ENCODE data around the gene DRD4. TPM values are rescaled to one million over a fixed set of nuclear protein-coding genes. Genes with fewer than 3 reads are reported as not detected.

The DRD4 gene
- total RNA-seq, 1 experiment from 2014 or later: 2.1 TPM

DNA sequence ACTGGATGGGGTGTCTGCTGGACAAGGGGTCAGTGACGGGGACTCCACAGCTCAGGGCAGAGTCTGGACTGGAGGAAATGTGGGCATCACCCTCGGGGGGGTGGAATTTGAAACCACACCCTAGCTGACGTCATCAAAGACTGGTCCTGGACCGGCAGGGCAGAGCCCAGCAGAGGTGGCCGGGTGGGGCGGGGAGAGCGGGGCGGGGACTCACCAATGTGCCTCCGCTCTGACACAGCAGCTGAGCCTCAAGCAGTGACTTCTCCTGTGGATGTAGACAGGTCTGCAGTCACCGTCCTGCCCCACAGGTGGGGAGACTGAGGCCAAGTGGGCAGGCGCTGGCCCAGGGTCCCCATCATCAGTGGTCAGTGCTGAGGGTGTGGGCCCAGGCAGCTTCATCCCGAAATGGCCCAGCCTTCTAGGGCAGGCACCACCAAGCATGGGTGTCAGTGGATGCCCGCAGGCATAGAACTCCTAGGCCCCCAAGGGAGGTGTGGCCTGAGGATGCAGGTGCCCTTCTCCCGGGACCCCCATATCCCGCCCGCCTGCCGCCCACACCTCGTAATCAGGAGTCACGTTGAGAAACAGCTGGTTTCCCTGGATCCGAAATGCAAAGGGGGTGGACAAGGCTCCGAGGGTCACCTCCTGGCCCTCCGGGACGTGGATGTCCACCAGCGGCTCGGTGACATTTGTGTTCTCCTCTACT, 12.9 kb upstream of the DRD4 start:
- Histone ChIP-seq H3K4me3 (ENCODE audit: insufficient read depth, low read depth, low read length) (no peak overlapping the region), H3K27me3 (ENCODE audit: control insufficient read depth, insufficient read depth, low read length) (no peaks in the 10 kb centered on the region; the same call in 1 of the 2 replicates), H3K36me3 (replicated peaks; ENCODE audit: control insufficient read depth, insufficient read depth, low read length) (no peaks in the 10 kb centered on the region)
- no peak for DNase-seq

- Histone ChIP-seq H3K27me3 (ENCODE audit: control insufficient read depth, insufficient read depth, low read length) (no peaks in the 10 kb centered on the region; the same call in 1 of the 2 replicates), H3K36me3 (replicated peaks; ENCODE audit: control insufficient read depth, insufficient read depth, low read length) (no peaks in the 10 kb centered on the region), H3K4me3 (ENCODE audit: insufficient read depth, low read depth, low read length) (no peak within 1 kb of the TSS)
- DNase-seq: no peak
These were observed 12.1 kb upstream of the DRD4 start, which contains the start of gene CDHR5 for GRCh38 chr11:624705-625635. Gene CDHR5 (minus strand): TSS chr11:624955. CDS start chr11:624902, 53 bp downstream.

DNA sequence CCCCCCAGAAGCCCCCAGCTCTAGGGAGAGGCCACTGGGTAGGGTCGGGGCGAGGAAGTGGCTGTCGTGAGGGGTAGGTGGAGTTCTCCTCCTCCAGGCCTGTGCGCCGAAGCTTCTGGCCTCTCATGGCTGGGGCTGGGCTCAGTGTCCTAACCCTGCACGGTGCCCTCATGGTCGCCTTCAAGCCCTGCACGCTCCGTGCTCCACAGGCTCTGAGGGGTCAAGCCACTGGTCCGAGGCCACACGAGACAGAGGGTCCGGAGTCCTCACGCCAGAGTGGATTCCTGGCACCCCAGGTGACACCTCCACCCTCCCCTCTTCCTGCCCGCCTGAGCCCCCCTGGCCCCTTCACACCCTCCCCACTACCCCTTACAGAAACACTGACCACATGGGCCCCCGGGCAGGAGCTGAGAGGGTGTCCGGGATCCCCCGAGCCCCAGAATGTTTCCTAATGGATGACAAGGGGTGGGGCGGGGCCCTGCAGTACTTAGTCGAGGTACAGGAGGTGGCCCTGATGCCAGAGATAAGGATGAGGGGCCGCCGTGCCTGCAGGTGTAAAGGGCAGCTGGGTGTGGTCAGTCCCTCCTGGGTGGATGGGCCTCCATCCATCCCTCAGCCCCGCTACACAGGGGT, 11.3 kb upstream of the DRD4 start:
- Histone ChIP-seq H3K4me3 (ENCODE audit: insufficient read depth, low read depth, low read length) (no peak overlapping the region), H3K27me3 (ENCODE audit: control insufficient read depth, insufficient read depth, low read length) (no peaks in the 10 kb centered on the region; the same call in 1 of the 2 replicates), H3K36me3 (replicated peaks; ENCODE audit: control insufficient read depth, insufficient read depth, low read length) (no peaks in the 10 kb centered on the region)
- DNase-seq: no peak

DNA sequence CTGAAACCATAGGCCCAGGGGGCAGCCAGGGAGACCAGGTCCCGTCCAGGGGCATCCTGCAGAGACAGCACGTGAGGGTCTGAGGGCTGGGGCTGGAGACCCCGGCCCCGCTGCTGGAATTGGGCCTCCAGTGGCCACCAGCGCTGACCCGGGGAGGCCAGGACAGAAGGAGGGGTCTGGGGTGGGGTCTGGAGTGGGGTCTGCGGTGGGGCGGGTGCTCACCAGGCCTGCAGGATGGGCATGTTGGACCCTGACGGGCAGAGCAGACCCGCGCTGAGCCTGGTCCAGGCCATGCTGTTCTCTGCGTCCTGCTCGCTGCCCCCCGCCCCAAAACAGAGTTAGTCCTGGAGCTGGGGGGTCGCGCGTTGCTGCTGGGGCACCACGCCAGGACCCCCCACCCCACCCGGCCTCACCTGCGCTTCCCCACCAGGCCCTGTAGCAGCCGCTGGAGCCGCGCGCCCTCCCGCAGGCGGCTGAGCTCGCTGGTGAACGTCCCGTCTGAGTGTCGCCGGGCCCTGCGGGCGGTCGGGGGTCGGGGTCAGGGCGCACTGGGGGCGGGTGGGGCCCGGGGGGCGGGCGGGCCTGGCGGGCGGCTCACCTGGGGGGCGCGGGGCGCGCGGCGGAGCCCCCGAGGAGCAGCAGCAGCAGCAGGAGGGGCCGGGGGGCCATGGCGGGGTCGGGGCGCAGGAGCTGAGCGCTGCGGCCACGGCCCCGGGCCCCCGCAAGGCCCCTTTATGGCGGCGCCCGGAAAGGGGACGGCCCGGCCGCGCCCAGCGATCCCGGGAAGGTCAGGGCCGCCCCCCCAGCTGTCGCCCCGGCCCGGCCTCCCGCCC, 10.4 kb upstream of the DRD4 start, which contains the start of gene SCT:
Gene SCT, minus strand, starts transcription at position 707 of the 833 bp plus-strand sequence. Its CDS starts 38 bp downstream, at position 669.
- no peaks in the 10 kb centered on the region; the same call in 1 of the 2 replicates for H3K27me3 ChIP-seq (ENCODE audit: control insufficient read depth, insufficient read depth, low read length)
- H3K36me3 ChIP-seq (replicated peaks; ENCODE audit: control insufficient read depth, insufficient read depth, low read length): no peaks in the 10 kb centered on the region
- no peak within 1 kb of the TSS; the same call in 1 of the 2 replicates for H3K4me3 ChIP-seq (ENCODE audit: insufficient read depth, low read depth, low read length)
- peak; percentile 92 for DNase-seq

- no peak for DNase-seq
- Histone ChIP-seq H3K36me3 (replicated peaks; ENCODE audit: control insufficient read depth, insufficient read depth, low read length) (no peaks in the 10 kb centered on the region), H3K4me3 (ENCODE audit: insufficient read depth, low read depth, low read length) (no peak overlapping the region), H3K27me3 (ENCODE audit: control insufficient read depth, insufficient read depth, low read length) (no peaks in the 10 kb centered on the region; the same call in 1 of the 2 replicates)
These were observed 9.8 kb upstream of the DRD4 start for GRCh38 chr11:627308-627576.

- Histone ChIP-seq H3K27me3 (ENCODE audit: control insufficient read depth, insufficient read depth, low read length) (no peaks in the 10 kb centered on the region; the same call in 1 of the 2 replicates), H3K36me3 (replicated peaks; ENCODE audit: control insufficient read depth, insufficient read depth, low read length) (no peaks in the 10 kb centered on the region), H3K4me3 (ENCODE audit: insufficient read depth, low read depth, low read length) (no peak overlapping the region)
- DNase-seq: no peak
These were observed 9.0 kb upstream of the DRD4 start for GRCh38 chr11:628056-628455.

GRCh38 chr11:629237-629583, 7.9 kb upstream of the DRD4 start:
- Histone ChIP-seq H3K36me3 (replicated peaks; ENCODE audit: control insufficient read depth, insufficient read depth, low read length) (no peaks in the 10 kb centered on the region), H3K27me3 (ENCODE audit: control insufficient read depth, insufficient read depth, low read length) (no peaks in the 10 kb centered on the region; the same call in 1 of the 2 replicates), H3K4me3 (ENCODE audit: insufficient read depth, low read depth, low read length) (no peak overlapping the region)
- no peak for DNase-seq

DNA sequence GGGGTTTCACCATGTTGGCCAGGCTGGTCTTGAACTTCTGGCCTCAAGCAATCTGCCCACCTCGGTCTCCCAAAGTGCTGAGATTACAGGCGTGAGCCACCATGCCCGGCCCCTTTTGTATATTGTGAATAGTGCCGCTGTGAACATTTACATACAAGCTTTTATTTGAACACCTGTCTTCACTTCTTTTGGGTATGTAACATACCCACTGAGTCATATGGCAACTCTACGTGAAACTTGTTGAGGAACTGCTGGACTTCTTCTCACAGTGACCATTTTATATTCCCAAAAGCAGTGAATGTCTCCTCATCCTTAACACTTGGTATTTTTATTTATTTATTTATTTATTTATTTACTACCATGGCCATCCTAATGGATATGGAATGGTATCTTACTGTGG, 6.2 kb upstream of the DRD4 start:
- no peaks in the 10 kb centered on the region for H3K36me3 ChIP-seq (replicated peaks; ENCODE audit: control insufficient read depth, insufficient read depth, low read length)
- H3K27me3 ChIP-seq (ENCODE audit: control insufficient read depth, insufficient read depth, low read length): no peaks in the 10 kb centered on the region; the same call in 1 of the 2 replicates
- no peak for DNase-seq
- no peak overlapping the region for H3K4me3 ChIP-seq (ENCODE audit: insufficient read depth, low read depth, low read length)

GRCh38 chr11:635945-636510, 1.0 kb upstream of the DRD4 start:
- Histone ChIP-seq H3K27me3 (ENCODE audit: control insufficient read depth, insufficient read depth, low read length) (peaks cover 33% of the 10 kb centered on the region), H3K36me3 (replicated peaks; ENCODE audit: control insufficient read depth, insufficient read depth, low read length) (no peaks in the 10 kb centered on the region), H3K4me3 (ENCODE audit: insufficient read depth, low read depth, low read length) (no peak overlapping the region; the same call in 1 of the 2 replicates)
- DNase-seq: peak; percentile 52

DNA sequence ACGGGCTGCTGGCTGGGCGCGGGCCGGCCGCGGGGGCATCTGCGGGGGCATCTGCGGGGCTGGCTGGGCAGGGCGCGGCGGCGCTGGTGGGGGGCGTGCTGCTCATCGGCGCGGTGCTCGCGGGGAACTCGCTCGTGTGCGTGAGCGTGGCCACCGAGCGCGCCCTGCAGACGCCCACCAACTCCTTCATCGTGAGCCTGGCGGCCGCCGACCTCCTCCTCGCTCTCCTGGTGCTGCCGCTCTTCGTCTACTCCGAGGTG, 194 bp downstream of the DRD4 start:
- Histone ChIP-seq H3K36me3 (replicated peaks; ENCODE audit: control insufficient read depth, insufficient read depth, low read length) (no peaks in the 10 kb centered on the region), H3K4me3 (ENCODE audit: insufficient read depth, low read depth, low read length) (peak overlapping the region; percentile 39), H3K27me3 (ENCODE audit: control insufficient read depth, insufficient read depth, low read length) (peaks cover 33% of the 10 kb centered on the region)
- DNase-seq: no peak

GRCh38 chr11:637593-638521, 788 bp downstream of the DRD4 start:
- Histone ChIP-seq H3K4me3 (ENCODE audit: insufficient read depth, low read depth, low read length) (peak overlapping the region; percentile 39), H3K36me3 (replicated peaks; ENCODE audit: control insufficient read depth, insufficient read depth, low read length) (no peaks in the 10 kb centered on the region), H3K27me3 (ENCODE audit: control insufficient read depth, insufficient read depth, low read length) (peaks cover 33% of the 10 kb centered on the region)
- DNase-seq: peak; percentile 79

DNA sequence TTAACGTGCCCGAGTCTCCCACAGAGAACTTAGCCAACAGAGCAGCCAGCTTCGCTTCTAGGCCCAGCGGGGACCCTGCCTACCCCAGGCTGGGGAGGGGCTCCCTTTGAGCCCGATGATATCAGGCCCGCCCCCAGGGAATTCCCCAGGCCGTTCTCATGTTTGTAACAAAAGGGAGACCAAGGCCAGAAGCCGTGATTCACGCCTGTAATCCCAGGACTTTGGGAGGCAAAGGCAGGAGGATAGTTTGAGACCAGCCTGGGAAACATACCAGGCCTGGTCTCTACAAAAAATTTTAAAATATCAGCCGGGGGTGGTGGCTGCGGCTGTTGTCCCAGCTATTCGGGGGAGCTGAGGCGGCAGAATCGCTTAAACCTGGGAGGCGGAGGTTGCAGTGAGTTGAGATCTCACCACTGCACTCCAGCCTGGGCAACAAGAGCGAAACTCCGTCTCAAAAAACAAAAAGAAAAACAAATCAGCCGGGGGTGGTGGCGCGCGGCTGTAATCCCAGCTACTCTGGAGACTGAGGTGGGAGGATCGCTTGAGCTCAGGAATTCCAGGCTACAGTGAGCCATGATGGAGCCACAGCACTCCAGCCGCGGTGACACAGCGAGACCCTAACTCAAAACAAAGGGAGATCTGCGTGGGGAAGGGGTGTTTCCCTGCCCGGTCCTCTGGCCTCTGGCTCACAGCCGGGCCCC, 1.7 kb downstream of the DRD4 start:
- Histone ChIP-seq H3K36me3 (replicated peaks; ENCODE audit: control insufficient read depth, insufficient read depth, low read length) (no peaks in the 10 kb centered on the region), H3K4me3 (ENCODE audit: insufficient read depth, low read depth, low read length) (peak overlapping the region; percentile 20; the same call in 1 of the 2 replicates), H3K27me3 (ENCODE audit: control insufficient read depth, insufficient read depth, low read length) (peaks cover 33% of the 10 kb centered on the region)
- peak; percentile 93 for DNase-seq

Data from H7 (cell line).